HG03558 (cell line): ENCODE results near the gene PHF11.
"Not testable (repeated sequence)": the region's sequence is repeated elsewhere in the genome, so short reads cannot be mapped to it uniquely, and the experiment has no call there.

Experiments used
- ATAC-seq: cut with Tn5 transposase; IDR thresholded peaks from one replicate; pipeline ENCODE4 v1.9.1; 2021; ENCODE audit warnings: moderate number of reproducible peaks; ENCODE audit not compliant: unreplicated experiment; ENCODE audit errors: extremely low read depth

The PHF11 gene

GRCh38 chr13:49543656-49544055 is 47.9 kb downstream of the PHF11 start:
- ATAC-seq: no peak

DNA sequence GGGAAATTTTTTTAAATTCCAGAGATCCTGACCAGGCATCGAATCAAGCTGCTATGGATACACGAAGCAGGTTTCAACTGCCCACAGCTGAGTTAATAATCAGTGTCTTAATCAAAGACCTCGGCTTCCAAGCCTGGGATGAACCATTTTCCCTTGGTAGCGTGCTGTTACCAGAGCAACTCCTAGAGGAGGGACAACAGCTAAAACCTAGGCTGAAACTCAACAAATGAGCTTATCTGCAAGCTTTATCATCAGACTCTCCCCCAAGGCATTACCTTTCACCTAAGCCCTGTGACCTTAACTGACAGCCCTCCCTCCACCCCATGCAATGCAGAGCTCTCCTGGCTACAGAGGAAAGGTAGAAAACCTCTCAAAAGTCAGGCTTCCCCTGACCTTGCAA is 49.9 kb downstream of the PHF11 start:
- no peak for ATAC-seq

- ATAC-seq: no peak
Observed at GRCh38 chr13:49546561-49546960, 50.8 kb downstream of the PHF11 start.

DNA sequence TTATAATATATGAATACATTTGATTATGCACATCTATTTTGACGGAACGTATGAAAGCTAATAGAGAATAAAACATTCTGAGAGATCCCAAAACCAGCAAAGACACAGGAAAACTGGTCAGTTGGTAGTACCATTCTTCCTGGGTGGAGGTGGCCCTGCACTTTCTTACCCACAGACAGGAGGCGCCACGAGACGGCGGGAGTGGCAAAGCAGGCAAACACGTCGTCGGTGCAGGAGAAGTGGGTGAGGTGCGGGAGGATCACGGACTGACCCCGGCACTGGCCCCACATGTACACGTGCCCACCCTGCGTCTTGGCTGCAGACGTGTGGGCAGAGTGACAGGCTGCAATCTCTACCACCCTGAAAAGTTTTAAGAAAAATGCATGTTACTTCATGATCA is 53.5 kb downstream of the PHF11 start:
- ATAC-seq: no peak

GRCh38 chr13:49550942-49551644 is 55.3 kb downstream of the PHF11 start:
- no peak for ATAC-seq

- ATAC-seq: no peak
Observed at GRCh38 chr13:49553888-49554287, 58.1 kb downstream of the PHF11 start.

GRCh38 chr13:49554387-49554786 is 58.6 kb downstream of the PHF11 start:
- ATAC-seq: no peak

- ATAC-seq: no peak
Observed at GRCh38 chr13:49559006-49559405, 63.3 kb downstream of the PHF11 start.

DNA sequence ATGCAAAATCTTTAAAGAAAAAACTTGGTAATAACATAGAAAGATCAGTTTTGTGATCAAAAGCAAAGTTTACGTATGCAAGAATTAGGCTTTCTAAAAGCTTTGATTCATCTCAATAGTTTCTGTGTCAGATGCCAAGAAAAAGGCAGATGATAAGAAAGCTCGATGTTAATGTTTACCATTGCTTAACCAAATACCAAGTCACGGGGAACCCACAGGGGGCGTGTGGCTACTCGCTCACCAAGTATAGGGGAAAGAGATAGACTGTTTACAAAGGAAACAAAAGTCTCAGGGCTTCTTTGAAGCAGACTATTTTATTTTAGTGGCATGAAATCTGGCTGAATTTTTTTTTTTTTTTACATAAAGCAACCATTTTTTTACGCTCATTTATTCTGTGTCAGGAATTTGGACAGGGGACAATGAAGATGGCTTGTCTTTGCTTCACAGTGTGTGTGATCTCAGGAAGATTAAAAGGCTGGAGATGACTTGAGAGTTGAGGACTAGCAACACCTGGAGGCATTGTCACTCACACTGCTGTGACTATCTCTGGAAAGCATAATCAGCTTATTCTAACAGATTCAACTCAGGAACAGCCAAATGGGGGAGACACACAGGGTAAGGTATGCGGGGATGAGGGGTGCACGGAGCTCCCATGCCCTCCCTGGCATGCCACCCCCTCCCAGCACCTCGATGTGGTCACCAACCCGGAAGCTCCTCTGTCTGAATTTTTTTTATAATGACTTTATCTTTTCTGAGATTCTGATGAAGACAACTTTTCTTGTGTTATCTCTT is 64.7 kb downstream of the PHF11 start:
- ATAC-seq: no peak

- no peak for ATAC-seq
Observed at GRCh38 chr13:49561062-49561410, 65.3 kb downstream of the PHF11 start.

DNA sequence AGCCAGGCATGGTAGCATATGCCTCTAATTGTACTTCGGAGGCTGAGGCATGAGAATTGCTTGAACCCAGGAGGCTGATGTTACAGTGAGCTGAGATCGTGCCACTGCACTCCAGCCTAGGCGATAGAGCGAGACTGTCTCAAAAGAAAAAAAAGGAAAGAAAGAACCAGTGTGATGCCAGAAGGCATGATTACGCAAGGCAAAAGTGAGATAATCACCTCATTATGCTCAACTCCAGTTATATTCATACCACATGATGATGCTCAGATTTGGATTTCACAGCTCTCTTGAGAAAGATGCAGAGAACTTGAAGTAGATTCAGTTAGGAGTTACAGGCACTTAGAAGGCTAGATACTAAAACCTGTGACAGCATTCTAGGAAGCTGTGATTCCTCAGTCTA is 67.8 kb downstream of the PHF11 start:
- no peak for ATAC-seq

GRCh38 chr13:49565461-49565860 is 69.7 kb downstream of the PHF11 start:
- ATAC-seq: not testable (repeated sequence)

GRCh38 chr13:49566461-49566860 is 70.7 kb downstream of the PHF11 start:
- no peak for ATAC-seq

DNA sequence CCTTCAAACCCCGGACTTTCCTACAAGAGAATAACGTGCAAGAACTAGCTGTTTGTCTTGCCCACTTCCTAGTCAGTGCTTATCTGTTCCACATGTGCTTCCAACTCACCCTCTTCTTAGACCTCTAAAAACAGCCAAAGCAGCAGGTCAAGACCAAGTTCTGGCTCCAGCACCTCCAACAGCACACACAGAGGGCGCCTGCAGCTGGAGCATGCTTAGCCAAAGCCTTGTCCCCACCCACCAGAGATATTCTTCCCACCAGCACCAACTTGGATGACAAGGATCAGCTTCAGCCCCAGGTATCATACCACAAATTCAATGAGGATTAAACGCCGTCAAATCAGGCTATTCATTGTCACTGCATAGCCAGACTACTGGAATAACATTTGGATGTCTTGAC is 71.7 kb downstream of the PHF11 start:
- ATAC-seq: no peak

DNA sequence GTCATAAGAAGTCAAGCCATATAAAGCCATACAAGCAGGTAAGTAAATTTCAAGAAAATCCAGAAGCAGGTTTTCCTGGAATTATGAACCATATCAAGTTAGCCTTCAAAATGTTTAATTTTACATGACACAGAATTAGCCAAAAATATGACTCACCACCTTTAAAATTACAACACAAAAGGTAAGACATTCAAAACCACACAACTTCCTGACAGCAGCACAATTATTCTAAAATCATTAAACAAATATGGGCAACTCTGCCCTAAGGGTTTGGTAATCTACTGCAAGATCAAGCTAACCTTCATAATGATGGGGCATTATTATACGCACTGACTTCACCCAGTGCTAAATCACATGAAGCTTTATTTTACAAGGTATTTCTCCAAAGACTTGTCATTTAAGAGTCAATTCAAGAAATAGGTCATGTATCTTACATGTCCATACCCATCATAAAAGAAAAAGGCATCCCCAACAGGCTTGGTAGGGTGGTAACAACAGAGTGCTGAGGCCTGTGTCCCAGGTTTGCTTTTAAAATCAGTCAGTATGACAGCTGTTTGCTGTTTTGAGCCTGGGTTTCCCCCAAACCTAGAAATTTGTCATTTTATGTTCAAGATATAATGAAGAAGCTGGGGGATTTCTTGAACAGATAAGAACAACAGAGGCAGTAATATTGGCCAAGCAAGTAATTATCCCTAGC is 74.4 kb downstream of the PHF11 start:
- no peak for ATAC-seq

DNA sequence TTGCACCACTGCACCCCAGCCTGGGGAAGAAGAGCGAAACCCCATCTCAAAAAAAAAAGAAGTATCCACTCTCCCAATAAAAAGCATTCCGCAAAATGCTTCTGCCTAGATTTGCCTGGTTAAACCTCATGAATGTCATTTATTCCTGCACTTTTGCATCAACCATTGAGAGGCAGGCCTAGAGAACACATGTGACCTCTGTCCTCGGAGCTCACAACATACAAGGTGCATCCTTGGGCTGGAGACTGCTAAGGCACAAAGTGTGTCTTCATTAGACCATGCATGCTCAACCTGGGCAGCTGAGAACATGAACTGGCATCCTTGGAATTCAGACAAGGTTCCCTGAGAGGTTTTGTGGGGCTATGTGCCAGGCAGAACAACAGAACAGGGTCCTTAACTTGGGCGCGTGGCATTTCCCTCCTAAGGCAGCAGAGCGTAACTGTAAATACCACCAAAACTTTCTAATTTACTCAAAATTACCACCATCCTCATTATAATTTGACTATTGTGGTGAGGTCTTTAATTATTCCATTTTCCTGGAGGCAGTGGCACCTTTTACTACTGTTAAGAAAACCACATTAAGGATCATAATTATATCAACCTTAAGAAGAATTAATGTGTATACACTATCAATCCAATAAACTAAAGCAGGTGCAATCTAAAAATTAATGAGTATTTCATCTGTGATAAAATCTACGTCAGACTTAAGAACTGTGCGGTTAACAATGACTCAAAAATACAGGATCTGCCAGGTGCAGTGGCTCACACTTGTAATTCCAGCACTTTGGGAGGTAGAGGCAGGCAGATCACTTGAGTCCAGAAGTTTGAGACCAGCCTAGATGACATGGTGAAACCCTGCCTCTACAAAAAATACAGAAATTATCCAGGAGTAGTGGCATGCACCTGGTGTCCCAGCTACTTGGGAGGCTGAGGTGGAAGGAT is 75.8 kb downstream of the PHF11 start:
- ATAC-seq: no peak
